ENCODE measurements around the gene PLCD3. TPM values are rescaled to one million over a fixed set of nuclear protein-coding genes. Genes with fewer than 3 reads are reported as not detected.

PLCD3 gene
- total and polyA plus RNA-seq, 2 of the 13 experiments (the other 11 are each of a cell fraction or from before 2014, with no cell fraction given), result 11.3 to 39.1 TPM

DNA sequence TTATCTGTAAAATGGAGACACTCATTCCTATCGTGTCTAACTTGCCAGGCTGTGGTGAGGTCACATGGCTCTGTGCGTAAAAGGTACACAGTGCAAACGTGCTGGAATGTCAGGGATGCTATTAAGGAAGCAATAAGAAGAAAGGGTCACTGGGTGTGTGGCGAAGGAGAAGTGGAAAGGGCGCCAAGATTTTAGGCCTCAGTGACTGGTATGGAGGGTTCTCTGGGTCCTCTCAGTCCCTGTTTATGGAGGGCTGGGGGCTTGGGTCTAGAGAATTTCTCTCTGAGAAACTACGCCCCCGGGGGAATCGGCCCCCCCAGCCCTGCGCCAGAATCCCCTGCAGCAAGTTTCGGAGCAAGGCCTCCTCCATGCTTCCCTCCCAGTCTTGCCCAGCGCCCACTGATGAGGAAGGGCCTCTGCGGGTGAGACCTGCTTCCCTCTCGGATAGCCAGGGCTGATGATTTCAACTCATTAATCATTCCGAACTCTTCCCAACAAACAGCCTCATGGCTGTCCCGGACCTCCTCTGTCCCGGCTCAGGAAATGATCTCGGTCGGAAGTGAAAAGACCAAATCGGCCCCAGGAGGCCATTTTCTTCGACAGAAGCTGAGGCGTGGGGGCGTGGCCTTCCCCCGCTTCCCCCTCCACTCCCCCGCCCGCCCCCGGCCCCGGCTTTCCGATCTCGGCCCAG lies 14.7 kb upstream of the PLCD3 start (continued):
- TF ChIP-seq, protein P1, sequence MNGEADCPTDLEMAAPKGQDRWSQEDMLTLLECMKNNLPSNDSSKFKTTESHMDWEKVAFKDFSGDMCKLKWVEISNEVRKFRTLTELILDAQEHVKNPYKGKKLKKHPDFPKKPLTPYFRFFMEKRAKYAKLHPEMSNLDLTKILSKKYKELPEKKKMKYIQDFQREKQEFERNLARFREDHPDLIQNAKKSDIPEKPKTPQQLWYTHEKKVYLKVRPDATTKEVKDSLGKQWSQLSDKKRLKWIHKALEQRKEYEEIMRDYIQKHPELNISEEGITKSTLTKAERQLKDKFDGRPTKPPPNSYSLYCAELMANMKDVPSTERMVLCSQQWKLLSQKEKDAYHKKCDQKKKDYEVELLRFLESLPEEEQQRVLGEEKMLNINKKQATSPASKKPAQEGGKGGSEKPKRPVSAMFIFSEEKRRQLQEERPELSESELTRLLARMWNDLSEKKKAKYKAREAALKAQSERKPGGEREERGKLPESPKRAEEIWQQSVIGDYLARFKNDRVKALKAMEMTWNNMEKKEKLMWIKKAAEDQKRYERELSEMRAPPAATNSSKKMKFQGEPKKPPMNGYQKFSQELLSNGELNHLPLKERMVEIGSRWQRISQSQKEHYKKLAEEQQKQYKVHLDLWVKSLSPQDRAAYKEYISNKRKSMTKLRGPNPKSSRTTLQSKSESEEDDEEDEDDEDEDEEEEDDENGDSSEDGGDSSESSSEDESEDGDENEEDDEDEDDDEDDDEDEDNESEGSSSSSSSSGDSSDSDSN (CRISPR knock-in tag; IDR thresholded peaks at IDR 0.05), result no peak; the same call in 1 of the 2 replicates
- TF ChIP-seq ZFY (CRISPR knock-in tag; IDR thresholded peaks at IDR 0.05) (peak; percentile 71; the same call in 1 of the 2 replicates), TAF15 (IDR thresholded peaks at IDR 0.05; ENCODE audit: low read depth, low read length, poor library complexity, severe bottlenecking) (no peak), ZNF598 (CRISPR knock-in tag; IDR thresholded peaks at IDR 0.05; ENCODE audit: borderline replicate concordance) (no peak), HDAC1 (CRISPR knock-in tag; IDR thresholded peaks at IDR 0.05) (no peak), ARNT2 (CRISPR knock-in tag; IDR thresholded peaks at IDR 0.05; ENCODE audit: low read depth) (no peak), KDM5B (CRISPR knock-in tag; IDR thresholded peaks at IDR 0.05; ENCODE audit: borderline replicate concordance) (peak; percentile 49; the same call in 1 of the 2 replicates), ZNF350 (CRISPR knock-in tag; IDR thresholded peaks at IDR 0.05; ENCODE audit: borderline replicate concordance, low read depth) (peak; percentile 12; the same call in 1 of the 2 replicates), DNMT3B (CRISPR knock-in tag; conservative IDR thresholded peaks at IDR 0.05) (no peak), ZNF260 (CRISPR knock-in tag; IDR thresholded peaks at IDR 0.05; ENCODE audit: borderline replicate concordance, low read depth) (no peak), HNRNPLL (IDR thresholded peaks at IDR 0.05; ENCODE audit: low read depth, low read length, poor library complexity, severe bottlenecking) (no peak), BORCS8-MEF2B (CRISPR knock-in tag; IDR thresholded peaks at IDR 0.05) (peak; percentile 65; the same call in 1 of the 2 replicates)
- TF ChIP-seq, protein P2, sequence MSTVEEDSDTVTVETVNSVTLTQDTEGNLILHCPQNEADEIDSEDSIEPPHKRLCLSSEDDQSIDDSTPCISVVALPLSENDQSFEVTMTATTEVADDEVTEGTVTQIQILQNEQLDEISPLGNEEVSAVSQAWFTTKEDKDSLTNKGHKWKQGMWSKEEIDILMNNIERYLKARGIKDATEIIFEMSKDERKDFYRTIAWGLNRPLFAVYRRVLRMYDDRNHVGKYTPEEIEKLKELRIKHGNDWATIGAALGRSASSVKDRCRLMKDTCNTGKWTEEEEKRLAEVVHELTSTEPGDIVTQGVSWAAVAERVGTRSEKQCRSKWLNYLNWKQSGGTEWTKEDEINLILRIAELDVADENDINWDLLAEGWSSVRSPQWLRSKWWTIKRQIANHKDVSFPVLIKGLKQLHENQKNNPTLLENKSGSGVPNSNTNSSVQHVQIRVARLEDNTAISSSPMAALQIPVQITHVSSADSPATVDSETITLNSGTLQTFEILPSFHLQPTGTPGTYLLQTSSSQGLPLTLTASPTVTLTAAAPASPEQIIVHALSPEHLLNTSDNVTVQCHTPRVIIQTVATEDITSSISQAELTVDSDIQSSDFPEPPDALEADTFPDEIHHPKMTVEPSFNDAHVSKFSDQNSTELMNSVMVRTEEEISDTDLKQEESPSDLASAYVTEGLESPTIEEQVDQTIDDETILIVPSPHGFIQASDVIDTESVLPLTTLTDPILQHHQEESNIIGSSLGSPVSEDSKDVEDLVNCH (CRISPR knock-in tag; IDR thresholded peaks at IDR 0.05), result no peak
- TF ChIP-seq, protein P3, sequence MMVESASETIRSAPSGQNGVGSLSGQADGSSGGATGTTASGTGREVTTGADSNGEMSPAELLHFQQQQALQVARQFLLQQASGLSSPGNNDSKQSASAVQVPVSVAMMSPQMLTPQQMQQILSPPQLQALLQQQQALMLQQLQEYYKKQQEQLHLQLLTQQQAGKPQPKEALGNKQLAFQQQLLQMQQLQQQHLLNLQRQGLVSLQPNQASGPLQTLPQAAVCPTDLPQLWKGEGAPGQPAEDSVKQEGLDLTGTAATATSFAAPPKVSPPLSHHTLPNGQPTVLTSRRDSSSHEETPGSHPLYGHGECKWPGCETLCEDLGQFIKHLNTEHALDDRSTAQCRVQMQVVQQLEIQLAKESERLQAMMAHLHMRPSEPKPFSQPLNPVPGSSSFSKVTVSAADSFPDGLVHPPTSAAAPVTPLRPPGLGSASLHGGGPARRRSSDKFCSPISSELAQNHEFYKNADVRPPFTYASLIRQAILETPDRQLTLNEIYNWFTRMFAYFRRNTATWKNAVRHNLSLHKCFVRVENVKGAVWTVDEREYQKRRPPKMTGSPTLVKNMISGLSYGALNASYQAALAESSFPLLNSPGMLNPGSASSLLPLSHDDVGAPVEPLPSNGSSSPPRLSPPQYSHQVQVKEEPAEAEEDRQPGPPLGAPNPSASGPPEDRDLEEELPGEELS (CRISPR knock-in tag; IDR thresholded peaks at IDR 0.05), result no peak
- TF ChIP-seq, protein P4, sequence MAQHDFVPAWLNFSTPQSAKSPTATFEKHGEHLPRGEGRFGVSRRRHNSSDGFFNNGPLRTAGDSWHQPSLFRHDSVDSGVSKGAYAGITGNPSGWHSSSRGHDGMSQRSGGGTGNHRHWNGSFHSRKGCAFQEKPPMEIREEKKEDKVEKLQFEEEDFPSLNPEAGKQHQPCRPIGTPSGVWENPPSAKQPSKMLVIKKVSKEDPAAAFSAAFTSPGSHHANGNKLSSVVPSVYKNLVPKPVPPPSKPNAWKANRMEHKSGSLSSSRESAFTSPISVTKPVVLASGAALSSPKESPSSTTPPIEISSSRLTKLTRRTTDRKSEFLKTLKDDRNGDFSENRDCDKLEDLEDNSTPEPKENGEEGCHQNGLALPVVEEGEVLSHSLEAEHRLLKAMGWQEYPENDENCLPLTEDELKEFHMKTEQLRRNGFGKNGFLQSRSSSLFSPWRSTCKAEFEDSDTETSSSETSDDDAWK (CRISPR knock-in tag; IDR thresholded peaks at IDR 0.05), result no peak
- TF ChIP-seq, protein P5, sequence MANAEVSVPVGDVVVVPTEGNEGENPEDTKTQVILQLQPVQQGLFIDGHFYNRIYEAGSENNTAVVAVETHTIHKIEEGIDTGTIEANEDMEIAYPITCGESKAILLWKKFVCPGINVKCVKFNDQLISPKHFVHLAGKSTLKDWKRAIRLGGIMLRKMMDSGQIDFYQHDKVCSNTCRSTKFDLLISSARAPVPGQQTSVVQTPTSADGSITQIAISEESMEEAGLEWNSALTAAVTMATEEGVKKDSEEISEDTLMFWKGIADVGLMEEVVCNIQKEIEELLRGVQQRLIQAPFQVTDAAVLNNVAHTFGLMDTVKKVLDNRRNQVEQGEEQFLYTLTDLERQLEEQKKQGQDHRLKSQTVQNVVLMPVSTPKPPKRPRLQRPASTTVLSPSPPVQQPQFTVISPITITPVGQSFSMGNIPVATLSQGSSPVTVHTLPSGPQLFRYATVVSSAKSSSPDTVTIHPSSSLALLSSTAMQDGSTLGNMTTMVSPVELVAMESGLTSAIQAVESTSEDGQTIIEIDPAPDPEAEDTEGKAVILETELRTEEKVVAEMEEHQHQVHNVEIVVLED (CRISPR knock-in tag; IDR thresholded peaks at IDR 0.05; ENCODE audit: borderline replicate concordance), result no peak
